GM21528 (cell line): ENCODE results near the gene SAA4.
A peak's percentile ranks its signal among the peaks of the same experiment; 100 is the strongest.
"Not testable (repeated sequence)": the region's sequence is repeated elsewhere in the genome, so short reads cannot be mapped to it uniquely, and the experiment has no call there.

Source experiments
- ATAC-seq: cut with Tn5 transposase; IDR thresholded peaks from one replicate; pipeline ENCODE4 v1.9.1; 2021; ENCODE audit warnings: mild to moderate bottlenecking, moderate library complexity; ENCODE audit not compliant: unreplicated experiment, low FRiP score

The SAA4 gene

GRCh38 chr11:18236664-18237356 is at the start of gene SAA4:
Gene SAA4, minus strand, starts transcription at chr11:18236802. Its CDS starts 876 bp downstream, at chr11:18235926.
- no peak for ATAC-seq

GRCh38 chr11:18285841-18286240 is 49.2 kb upstream of the SAA4 start:
- ATAC-seq, result no peak

DNA sequence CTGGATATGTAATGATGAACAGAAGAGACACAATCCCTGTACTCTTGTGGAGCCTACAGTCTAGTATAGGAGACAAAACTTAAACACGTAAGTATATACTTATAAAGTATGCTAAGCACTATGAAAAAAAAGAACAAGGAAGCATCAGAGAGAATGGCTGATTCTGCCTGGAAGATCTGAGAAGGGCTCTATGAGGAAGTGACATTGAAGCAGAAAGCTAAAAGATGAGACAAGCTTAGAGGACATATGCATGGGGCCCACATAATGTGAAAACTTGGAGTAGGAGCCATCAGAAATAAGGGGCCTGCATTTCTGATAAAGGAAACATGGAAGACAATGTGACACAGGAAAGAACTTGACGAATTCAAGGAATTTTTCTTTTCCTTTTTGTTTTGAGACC is 46.0 kb upstream of the SAA4 start:
- ATAC-seq, result no peak

- ATAC-seq, result peak; percentile 81
These were observed 43.9 kb upstream of the SAA4 start for GRCh38 chr11:18280438-18281045.

- ATAC-seq, result no peak
These were observed 41.1 kb upstream of the SAA4 start for GRCh38 chr11:18277565-18278271.

DNA sequence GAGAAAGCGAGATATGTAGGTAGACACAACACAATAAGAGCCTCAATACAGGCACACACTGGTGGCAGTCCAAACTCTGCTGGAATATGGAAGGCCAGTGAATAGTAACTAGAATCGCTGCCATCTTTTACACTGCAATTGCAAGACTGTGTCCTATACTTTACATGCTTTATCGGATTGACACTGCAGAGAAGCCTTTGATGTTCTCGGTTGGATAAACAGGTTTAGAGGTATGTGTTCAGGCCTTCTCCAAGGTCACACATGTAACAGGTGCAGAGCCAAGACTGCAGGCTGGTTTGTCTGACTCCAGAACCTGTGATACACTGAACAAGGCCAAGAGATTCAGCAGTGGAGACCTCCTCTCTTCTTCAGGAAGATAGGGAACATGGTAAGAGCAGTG is 34.6 kb upstream of the SAA4 start:
- no peak for ATAC-seq

DNA sequence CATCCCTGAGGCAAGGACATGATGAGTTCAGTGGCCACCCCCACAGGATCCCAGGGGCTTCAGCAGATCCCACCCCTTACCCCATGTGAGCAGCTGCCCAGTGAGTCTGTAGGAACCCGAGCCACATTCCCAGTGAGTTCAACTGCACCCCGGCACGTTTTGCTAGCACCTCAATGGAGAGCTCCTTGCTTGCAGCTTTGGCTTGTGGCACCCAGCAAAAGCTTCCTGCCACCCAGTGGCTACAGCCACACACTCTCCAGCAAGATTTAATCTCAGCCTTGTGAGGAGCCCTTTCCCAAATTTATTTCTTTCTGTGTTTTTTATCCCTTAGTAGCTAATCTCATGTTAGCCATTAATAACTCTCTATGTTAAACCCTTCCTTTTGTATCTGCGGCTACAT is 33.5 kb upstream of the SAA4 start:
- ATAC-seq, result no peak

- not testable (repeated sequence) for ATAC-seq
These were observed 32.6 kb upstream of the SAA4 start for GRCh38 chr11:18269252-18269651.

DNA sequence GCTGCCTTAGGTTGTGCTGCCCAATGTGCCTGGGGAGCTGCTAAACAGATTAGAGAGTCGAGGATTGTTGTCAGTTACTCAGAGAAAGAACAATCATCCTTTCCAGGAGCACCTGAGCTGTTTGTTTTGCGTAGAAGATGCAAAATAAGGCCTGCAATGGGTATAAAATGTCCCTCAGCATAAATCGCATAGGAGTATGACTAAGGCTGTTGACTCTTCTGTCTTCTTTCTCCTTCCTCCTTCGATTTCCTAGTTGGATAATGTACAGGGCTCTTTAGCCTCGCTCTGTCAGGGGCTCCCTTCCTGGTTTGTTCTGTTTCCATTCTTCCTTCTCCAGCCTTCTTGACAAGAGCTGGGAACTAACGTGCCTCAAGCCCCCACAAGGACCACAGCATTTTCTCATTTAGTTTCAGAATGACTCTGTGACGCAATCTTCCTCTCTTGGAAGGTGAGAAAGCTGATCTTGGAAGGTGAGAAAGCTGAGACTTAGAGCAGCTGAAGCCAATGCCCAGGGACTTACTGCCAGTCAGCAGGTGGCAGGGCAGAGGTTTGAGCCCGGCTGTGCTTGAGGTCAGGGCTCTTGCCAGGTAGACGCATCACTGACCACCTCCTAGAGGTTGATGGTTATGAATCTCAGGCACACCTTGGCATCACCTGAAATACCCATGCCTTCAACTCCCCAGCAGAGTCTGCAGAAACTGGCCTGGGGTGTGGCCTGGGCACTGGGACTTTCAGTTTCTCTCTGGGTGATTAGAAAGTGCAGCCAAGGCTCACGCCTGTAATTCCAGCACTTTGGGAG is 30.9 kb upstream of the SAA4 start:
- peak; percentile 62 for ATAC-seq

DNA sequence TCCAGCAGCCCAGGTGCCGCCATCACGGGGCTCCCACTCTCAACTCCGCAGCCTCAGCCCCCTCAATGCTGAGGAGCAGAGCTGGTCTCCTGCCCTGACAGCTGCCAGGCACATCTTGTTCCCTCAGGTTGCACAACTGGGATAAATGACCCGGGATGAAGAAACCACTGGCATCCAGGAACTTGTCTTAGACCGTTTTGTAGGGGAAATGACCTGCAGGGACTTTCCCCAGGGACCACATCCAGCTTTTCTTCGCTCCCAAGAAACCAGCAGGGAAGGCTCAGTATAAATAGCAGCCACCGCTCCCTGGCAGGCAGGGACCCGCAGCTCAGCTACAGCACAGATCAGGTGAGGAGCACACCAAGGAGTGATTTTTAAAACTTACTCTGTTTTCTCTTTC is 29.3 kb upstream of the SAA4 start, which contains the start of gene SAA1:
Gene SAA1 (plus strand): TSS at position 316 of the 400 bp plus-strand sequence. CDS start 624 bp downstream, outside the sequence.
- ATAC-seq, result no peak

GRCh38 chr11:18264677-18265555 is 28.3 kb upstream of the SAA4 start:
- ATAC-seq, result no peak

- peak; percentile 51 for ATAC-seq
These were observed 27.4 kb upstream of the SAA4 start for GRCh38 chr11:18264035-18264434.

DNA sequence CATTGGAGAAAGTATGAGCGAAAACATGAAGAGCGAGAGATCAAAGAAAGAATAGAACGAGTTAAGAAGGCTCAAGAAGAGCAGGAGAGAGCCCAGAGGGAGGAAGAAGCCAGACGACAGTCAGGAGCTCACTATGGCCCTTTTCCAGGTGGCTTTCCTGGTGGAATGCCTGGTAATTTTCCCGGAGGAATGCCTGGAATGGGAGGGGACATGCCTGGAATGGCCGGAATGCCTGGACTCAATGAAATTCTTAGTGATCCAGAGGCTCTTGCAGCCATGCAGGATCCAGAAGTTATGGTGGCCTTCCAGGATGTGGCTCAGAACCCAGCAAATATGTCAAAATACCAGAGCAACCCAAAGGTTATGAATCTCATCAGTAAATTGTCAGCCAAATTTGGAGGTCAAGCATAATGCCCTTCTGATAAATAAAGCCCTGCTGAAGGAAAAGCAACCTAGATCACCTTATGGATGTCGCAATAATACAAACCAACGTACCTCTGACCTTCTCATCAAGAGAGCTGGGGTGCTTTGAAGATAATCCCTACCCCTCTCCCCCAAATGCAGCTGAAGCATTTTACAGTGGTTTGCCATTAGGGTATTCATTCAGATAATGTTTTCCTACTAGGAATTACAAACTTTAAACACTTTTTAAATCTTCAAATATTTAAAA is 26.2 kb upstream of the SAA4 start:
- ATAC-seq, result not testable (repeated sequence)

GRCh38 chr11:18261721-18262120 is 25.1 kb upstream of the SAA4 start:
- ATAC-seq, result no peak

GRCh38 chr11:18259259-18259658 is 22.7 kb upstream of the SAA4 start:
- ATAC-seq, result no peak

- ATAC-seq, result no peak
These were observed 18.3 kb upstream of the SAA4 start for GRCh38 chr11:18254781-18255361.

GRCh38 chr11:18253778-18254338 is 17.3 kb upstream of the SAA4 start:
- no peak for ATAC-seq

DNA sequence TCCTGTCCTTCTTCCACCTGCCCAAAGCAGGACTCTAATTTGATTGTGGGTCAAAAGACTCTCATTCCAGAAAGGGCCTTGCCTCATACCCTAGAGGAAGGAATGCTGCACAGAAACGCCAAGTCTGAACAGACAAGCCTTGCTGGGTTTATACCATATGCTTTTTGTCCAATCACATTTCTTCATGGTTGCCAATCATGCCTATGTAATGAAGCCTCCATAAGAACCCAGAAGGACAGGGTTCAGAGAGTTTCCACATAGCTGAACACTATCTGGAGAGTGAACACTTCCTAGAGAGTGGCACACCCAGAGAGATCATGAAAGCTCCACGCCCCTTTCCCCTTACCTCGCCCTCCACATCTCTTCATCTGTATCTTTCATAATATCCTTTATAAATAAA is 16.6 kb upstream of the SAA4 start:
- no peak for ATAC-seq

- no peak for ATAC-seq
These were observed 12.0 kb upstream of the SAA4 start, which contains the start of gene SAA2 for GRCh38 chr11:18248561-18248960. Gene SAA2, minus strand, starts transcription at chr11:18248668. Its CDS starts 657 bp downstream, at chr11:18248011.
